ENCODE data around the gene CACNB1.
"Not testable (repeated sequence)": the region's sequence is repeated elsewhere in the genome, so short reads cannot be mapped to it uniquely, and the experiment has no call there.

CACNB1 gene

DNA sequence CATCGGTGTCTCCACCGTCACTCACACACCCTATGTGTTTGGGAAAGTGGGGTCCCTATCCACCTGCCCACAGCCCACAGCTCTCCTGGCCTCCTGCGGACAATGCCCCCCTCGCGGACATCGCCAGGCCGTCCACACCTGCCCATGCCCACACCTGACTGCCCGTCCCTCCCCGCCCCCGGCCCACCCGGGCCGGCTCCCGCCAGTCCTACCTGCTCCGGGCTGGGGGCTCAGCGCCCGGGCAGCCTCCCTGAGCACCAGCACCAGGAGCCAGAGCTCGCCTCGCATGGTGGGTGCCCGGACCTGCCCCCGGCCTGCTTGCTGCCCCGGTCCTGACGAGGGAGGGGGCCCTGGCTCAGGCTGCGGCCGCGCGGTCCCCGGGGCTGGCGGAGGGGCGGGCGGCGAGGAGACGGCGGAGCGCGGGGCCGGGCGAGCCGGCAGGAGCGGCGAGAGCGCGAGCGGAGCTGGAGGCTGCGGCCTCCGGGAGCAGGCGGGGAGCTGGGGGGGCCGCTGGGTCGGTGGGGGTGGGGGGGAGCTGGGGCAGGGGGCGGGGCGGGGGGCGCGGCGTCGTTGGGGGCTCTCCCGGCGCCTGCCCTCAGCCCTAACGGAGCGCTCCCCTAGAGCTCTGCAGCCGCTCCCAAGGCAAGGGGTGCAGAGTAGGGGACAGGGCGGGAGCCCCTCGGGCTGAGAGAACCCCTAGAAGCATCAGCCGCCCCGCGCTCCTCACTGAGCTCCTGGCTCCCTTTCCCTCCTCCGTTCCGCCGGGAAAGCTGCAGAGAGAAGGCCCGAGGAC is 46.1 kb downstream of the CACNB1 start, which contains the start of gene PLXDC1:
PLXDC1 (minus strand) TSS at position 488 of the 793 bp plus-strand sequence; CDS start at position 288, 200 bp downstream.
- DNase-seq (ENCODE audit: low spot score): no peak

DNA sequence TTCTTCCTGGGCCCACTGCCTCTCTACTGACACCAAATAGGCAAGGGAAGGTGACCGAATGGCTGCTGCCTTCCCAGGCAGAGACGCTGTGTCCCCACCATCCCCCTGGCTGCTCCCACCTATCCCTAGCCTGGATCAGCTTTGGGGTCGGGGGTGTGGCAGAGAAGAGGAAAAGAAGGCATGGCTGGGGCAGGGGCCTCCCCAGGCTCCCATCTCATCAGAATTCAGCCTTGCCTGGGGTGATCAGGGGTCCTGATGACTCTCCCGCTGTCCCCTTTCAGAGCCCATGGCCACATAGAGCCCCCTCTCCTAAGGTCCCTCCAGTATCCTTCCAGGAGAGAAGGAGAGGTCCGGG is 46.7 kb downstream of the CACNB1 start:
- DNase-seq (ENCODE audit: low spot score): no peak

DNA sequence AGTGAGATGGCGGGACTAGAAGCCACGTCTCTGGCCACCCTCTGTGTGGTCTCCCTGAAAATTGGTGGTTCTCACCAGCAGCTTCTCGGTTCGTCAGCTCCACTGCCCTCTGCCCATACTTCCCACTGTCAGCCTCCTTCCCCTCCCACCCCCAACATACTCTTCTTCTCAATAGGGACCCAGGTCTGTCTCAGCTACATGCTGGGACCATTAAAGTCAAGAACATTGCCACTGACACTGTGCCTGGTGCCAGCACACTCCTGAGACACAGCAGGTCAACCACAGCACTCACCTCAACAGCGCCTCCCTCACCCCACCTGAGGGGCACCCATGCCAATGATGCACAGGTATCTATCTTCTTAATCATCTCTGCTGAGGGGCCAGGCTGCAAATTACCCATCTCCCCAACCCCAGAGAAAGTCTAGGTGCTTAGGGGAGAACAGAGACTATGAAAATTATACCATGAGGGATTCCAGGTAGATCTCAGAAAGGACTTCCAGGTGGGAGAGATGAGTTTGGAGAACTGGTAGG is 47.3 kb downstream of the CACNB1 start:
- DNase-seq (ENCODE audit: low spot score): no peak

DNA sequence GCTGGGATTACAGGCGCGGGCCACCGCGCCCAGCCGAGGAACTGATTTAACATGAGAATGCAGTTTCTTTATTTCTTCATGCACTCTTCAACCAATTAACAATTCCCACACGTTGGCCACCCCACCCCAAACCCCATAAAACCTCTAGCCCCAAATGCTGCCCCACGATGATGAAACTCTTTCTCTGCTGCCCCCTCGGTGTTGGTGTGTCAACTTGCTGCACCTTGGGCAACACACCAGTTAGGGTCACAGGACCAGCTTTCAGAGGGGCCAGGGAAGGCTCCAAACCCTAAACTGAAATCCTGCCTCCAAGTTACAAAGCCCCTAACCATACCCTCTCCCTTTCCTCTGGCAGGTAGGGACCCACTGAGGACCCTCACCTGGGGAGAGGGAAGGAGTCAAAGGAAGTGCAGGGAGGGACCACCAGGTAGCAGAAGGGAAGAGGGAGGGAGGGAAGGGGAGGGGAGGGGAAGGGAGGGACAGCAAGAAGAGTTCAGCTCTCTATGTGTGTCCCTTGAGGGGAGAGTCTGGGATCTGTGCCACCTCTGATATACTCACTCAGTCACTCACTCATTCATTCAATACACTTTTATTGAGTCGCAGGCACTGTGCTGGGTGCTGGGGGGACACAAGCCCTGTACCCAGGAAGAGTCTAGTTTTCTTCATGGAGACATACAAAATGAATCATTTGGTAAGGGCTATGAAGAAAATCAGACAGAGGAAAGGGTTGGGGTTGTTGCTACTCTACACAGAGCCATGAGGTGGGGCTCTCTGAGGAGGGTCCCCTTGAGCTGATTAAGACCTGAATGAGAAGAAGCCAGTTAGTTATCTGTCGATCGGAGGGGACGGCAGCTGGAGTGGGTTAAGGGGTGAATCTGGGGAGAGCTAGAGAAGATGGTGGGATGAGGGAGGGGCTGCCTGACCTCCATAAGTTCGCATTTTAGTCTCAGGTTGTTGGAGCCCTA is 50.0 kb downstream of the CACNB1 start:
- DNase-seq (ENCODE audit: low spot score): no peak

DNA sequence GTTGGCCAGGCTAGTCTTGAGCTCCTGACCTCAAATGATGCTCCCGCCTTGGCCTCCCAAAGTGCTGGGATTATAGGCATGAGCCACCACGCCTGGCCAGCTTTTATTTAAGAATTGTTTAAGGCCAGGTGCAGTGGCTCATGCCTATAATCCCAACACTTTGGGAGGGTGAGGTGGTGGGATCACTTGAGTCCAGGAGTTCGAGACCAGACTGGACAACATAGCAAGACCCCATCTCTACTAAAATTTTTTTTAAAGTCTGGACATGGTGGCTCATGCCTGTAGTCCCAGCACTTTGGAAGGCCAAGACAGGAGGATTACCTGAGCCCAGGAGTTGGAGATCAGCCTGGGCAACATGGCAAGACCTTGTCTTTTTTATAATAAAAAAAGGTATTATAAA is 51.2 kb downstream of the CACNB1 start:
- no peak for DNase-seq (ENCODE audit: low spot score)

DNA sequence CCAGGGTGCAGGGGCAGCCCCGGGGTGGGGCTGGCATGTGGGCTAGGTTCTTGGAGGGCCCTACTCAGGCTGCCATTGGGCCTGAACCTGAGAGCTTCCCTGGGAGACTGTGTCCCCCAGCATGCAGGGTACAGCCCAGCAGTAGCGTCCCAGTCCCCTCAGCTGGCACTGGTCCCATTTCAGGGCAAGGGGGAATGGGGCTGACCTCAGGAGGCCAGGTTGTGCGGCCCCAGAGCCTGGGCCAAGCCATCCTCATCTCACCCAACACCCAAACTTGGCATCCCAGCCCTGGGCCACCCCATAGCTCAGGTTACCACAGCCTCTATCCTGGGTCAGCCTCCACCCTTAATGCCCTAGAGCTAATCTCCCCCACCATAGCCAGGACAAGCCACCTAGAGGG is 52.3 kb downstream of the CACNB1 start:
- DNase-seq (ENCODE audit: low spot score): no peak

DNA sequence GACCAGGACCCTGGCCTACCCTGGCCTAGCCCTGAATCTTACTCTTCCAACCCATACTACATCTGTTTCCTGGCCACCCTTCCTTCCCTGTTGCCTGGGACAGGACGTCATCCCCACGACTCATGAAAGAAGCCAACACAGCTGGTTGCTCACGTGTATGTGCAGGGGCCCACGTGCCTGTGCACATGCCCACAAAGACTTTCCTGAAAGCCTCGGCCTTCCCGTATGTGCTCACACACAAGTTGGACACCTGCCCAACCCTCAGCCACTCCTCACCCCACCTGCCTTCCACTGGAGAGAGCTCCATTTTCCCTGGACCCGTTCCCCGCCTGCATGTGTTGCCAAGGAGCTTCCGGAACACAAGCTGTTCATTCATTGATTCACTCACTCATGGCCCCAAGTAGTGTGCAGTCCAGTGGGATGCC is 53.0 kb downstream of the CACNB1 start:
- no peak for DNase-seq (ENCODE audit: low spot score)

DNA sequence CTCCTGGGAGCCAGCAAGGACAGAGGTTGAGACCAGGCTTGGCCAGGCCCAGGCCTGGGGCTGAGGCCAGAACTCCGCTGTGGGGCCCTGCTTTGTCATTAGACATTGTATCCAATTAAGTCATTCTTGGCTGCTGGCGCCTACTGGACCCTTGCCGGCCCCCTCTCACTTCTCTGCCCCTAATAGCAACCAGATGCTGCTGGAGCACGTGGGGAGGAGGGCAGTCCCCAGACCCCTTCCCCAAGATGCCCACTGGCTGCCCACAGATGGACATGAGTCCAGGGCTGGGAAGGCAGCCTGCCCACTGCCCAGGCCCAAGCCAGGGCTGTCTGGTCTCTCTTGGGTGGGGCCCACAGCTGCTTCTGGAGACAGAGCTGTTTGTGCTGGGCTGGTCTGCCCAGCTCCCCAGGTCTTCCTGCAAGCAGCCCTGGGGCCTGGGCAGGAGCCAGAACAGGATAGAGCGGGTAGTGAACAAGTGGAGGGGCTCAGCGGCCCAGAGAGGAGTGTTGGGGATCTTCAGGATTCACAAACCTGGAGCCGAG is 53.8 kb downstream of the CACNB1 start:
- DNase-seq (ENCODE audit: low spot score): no peak

DNA sequence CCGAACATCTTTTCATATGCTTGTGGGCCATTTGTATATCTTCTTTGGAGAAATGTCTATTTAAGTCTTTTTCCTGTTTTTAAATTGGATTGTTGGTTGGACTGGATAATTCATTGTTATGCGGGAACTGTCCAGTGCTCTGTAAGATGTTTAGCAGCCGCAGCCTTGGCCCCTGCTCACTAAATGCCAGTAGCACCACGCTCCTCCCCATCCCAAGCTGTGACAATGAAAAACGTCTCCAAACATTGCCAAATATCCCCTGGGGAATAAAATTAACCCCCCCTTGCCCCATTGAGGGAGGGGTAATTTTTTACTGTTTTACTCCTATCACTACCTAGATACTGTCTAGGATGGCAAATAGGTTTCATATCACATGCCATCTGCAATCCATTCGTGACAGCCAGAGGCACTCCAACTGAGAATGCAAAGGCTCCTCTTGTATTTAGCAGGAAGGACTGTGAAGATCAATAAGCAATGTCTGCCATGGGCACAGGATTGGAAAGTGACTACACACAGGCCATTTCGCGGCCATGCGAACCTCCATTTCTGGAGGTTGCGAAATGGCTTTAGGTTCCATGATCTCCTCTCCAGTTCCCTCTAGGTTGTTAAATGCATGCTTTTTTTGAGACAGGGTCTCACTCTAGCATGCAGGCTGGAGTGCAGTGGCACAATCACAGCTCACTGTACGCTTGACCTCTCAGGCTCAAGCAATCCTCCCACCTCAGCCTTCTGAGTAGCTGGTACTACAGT is 55.4 kb downstream of the CACNB1 start:
- DNase-seq (ENCODE audit: low spot score): no peak

DNA sequence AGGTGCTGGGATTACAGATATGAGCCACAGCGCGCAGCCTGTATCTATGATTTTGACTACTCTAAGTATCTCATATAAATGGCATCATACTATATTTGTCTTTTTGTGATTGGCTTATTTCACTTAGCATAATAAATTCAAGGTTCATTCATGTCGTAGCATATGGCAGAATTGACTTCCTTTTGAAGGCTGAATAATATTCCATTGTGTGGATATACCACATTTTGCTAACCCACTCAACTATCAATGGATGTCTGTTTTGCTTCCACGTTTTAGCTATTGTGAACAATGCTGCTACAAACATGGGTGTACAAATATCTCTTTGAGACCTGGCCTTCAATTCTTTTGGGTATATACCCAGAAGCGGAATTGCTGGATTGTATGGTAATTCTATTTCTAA is 56.2 kb downstream of the CACNB1 start:
- no peak for DNase-seq (ENCODE audit: low spot score)

DNA sequence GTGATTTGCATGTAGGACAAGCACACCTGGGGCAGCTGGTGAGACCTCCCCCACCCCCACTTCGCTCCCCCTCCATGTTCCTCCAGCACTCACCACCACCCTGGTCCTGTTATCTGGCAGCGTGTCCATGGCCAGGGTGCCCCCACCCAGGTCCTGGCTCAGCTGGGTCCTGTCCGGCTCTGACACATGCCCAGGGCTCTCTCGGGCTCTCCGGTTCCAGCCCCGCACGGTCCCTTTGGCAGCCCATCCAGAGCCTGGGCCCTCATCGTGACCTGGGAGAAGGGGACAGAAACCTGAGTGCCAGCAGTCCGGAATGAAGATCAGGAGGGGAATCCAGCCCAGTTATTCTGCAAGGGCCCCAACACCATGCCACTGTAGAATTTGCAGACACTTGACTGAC is 57.9 kb downstream of the CACNB1 start:
- no peak for DNase-seq (ENCODE audit: low spot score)

DNA sequence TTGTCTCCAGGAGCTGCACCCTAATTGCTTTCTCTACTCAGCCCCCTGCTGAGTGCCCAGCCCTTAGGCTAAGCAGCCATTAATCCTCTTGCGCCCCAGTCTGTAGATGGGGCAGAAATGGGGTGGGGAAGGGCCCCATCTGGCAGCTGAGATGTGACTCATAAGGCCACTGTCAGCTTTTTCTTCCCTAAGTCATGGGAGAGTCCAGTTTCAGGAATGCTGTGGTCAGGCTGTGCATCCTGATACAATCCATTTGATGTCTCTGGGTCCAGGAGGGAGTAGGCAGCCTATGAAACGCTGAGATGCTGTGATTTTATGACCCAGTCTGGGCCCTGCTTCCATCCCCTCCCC is 58.3 kb downstream of the CACNB1 start:
- no peak for DNase-seq (ENCODE audit: low spot score)

DNA sequence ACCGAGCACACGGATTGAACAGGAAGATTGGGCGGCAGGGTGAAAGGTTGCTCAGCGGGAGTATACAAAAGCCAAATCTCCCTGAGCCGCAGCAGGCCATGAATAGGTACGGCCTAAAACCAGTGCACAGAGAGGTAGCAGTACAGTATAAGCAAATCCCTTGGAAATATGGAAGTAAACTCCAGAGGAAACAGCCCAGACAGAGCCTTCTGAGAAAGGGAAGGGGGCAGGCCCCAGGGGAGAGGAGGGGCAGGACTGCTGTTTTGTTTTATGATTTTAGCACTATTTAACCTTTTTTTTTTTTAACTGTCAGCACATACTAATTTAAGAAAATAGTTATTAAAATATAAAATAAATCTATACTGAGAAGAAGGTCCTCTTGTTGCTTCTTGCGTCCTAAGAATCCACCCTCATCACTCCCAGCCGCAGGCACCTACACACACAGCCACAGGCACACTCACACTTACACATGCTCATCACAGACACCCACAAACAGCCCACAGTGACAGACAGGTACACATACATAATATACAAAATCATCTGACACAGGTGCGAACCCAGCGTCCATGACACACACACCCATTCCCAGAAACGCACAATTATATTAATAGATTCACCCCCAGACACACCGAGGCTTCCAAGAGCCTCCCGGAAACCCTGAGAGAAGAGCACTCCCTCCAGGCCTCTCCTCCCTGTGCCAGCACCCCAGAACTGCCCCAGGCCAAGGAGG is 58.9 kb downstream of the CACNB1 start:
- no peak for DNase-seq (ENCODE audit: low spot score)

DNA sequence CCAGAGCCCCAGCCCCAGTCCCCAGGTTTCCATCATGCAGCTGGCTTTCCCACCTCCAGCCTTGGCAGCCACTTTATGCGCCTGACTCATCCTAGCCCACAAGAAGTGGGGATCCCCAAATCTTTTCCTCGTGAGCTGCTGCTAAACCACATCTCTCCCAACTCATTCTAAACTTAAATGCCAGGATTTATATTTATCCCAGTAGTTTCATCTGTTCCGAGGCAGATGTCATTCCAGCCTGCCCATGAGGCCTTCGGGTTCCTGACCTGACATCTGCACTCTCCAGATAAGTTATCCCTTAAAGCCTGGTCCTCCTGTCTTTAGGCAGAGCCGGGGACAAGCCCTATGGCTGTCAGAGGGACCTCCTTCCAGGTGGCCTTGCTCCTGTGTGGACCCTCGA is 62.6 kb downstream of the CACNB1 start:
- no peak for DNase-seq (ENCODE audit: low spot score)

DNA sequence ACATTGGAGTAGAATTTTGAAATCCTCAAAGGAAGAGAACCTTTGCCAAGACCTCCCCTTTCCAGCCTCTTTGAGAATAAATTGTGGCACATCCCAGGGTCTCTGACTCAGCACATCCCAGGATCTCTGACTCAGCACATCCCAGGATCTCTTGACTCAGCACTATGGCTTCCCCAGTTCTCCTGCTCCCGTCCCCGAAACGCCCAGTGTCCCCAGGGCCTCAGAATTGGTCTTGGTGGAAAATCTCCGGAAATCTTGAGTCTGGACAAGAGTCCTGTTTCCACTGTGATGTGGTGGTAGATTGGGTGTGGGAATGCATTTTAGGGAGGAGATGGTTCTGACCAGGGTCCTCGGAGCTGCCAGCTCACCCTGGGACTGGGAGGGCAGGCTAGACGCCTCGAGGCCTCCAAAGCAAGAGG is 65.3 kb downstream of the CACNB1 start:
- DNase-seq (ENCODE audit: low spot score): no peak

DNA sequence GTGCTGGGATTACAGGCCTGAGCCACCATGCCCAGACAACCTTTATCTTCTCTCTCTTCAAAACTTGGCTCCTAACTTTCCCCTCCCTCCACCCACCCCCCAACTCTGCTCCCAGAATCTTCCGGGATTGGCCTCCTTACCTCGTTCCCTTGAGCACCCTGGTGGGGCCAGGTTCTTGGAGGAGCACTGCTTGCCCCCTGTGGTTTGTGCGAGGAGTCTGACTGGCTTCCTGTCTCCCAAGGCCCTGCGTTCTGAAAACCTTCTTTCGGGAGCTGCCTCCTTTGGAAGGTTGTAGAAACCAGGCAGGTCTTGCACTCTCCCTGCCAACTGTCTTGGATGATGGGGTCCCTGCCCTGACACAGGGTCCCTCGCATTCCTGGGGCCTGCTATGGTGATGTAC is 65.9 kb downstream of the CACNB1 start:
- no peak for DNase-seq (ENCODE audit: low spot score)

DNA sequence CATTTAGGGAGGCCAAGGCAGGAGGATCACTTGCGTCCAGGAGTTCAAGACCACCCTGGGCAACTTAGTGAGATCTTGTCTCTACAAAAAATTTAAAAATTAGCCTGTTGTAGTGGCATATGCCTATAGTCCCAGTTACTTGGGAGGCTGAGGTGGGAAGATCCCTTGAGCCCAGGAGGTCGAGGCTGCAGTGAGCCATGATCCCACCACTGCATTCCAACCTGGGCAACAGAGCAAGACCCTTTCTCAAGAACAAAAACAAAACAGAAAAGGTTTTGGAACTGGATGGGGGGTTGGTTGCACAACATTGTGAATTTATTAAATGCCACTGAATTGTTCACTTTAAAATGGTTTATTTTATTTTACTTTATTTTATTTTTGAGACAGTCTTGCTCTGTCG is 67.3 kb downstream of the CACNB1 start:
- no peak for DNase-seq (ENCODE audit: low spot score)

DNA sequence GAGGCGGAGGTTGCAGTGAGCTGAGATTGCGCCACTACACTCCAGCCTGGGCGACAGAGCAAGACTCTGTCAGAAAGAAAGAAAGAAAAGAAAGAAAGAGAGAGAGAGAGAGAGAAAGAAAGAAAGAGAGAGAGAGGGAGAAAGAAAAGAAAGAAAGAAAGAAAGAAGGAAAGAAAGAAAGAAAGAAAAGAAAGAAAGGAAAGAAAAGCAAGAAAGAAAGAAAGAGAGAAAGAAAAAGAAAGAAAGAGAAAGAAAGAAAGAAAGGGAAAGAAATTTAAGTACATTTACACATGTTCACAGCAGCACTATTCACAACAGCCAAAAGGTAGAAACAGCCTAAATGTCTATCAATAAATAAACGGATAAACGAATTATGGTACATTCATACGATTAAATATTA is 67.9 kb downstream of the CACNB1 start:
- DNase-seq (ENCODE audit: low spot score): not testable (repeated sequence)

DNA sequence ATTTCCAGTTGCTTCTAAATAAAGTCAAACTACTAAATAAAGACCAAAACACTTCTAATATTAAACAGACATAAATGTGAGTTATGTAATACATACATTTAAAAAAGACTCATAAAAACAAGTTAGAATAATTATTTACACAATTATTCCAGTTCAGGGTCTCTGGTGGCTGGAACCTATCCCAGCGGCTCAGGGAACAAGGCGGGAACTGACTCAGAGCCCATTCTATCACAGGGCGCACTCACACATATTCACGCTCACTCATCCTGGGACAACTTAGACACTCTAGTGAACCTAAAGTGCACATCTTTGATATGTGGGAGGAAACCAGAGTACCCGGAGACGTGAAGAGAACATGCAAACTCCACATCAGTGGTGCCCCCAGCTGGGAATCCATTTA is 71.0 kb downstream of the CACNB1 start:
- no peak for DNase-seq (ENCODE audit: low spot score)

DNA sequence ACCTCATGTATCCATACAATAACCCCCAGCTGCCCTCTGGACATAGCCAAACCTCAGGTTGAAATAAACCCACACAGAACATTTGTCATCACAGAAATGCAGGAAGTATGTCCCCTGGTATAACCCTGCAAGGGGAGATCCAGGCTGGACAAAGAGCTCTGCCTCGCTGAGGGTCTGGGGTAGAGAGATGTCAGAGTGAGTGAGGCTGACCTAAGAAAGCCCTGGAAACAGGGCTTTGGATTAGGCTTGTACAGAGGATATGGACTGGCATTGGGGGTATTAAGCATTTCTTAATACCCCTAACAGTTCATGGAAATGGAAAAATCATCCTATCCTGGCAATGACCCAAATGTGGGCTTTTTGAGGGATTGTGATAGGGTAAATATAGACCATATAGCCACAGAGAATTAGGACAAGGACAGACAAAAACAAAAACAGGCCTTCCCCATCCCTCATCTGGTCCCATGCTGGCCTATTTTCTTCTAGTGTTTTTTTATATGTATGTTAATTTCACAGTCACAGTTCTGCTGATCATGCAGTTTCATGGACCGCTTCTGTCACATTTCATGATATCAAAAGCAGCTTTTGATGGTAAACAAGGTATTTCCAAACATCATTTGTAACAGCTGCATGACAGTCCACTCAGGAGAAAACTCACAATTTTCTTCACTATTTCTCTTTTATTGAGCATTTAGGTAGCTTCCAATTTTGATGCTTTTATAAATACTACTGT is 72.2 kb downstream of the CACNB1 start:
- DNase-seq (ENCODE audit: low spot score): no peak

DNA sequence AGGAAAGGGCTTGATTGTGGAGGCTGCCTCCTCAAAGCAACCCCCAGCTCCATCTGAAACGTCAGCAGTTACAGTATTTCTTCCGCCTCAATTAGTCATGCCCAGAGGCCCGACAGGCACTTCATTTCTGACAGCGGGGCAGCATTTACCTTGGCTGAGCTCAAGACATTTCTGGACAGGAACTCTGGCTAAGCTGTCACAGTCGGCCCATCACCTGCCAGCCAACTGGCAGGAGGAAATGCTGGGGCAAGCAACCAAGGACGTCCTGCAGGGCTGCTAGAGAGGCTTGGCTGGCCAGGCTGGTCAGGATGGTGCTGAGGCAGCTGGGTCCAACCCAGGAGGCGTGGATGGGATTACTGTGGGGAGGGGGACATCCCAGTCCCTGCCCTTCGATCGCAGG is 73.8 kb downstream of the CACNB1 start:
- no peak for DNase-seq (ENCODE audit: low spot score)
